Stimulated activated CD4-positive, alpha-beta T cell treated with anti-CD3 and anti-CD28 coated beads, Interleukin-4, amount 100 ng/mL, for 4 hours (primary cell): ENCODE results near the gene IGSF6.
"Not testable (repeated sequence)": the region's sequence is repeated elsewhere in the genome, so short reads cannot be mapped to it uniquely, and the experiment has no call there.

ENCODE experiments used
- DNase-seq, 2 experiments: peaks; one replicate each; pipeline ENCODE4 v3.0.0-alpha.2; 2020

The IGSF6 gene

GRCh38 chr16:21628121-21628726, 24.2 kb downstream of the IGSF6 start:
- DNase-seq, result no peak

- DNase-seq, result no peak
Observed at GRCh38 chr16:21626659-21627277, 25.6 kb downstream of the IGSF6 start.

- no peak for DNase-seq
Observed at GRCh38 chr16:21625026-21625425, 27.4 kb downstream of the IGSF6 start.

- DNase-seq, result no peak
Observed at GRCh38 chr16:21622545-21622944, 29.9 kb downstream of the IGSF6 start.

- no peak for DNase-seq
Observed at GRCh38 chr16:21620592-21620991, 31.8 kb downstream of the IGSF6 start.

GRCh38 chr16:21619765-21620425, 32.5 kb downstream of the IGSF6 start:
- no peak for DNase-seq

- no peak for DNase-seq
Observed at GRCh38 chr16:21618281-21618680, 34.1 kb downstream of the IGSF6 start.

GRCh38 chr16:21617607-21618006, 34.8 kb downstream of the IGSF6 start:
- DNase-seq, result no peak

GRCh38 chr16:21614896-21615295, 37.5 kb downstream of the IGSF6 start:
- DNase-seq, result no peak

- no peak for DNase-seq
Observed at GRCh38 chr16:21613781-21614180, 38.6 kb downstream of the IGSF6 start.

GRCh38 chr16:21613361-21613760, 39.0 kb downstream of the IGSF6 start:
- no peak for DNase-seq

GRCh38 chr16:21611556-21612384, 40.6 kb downstream of the IGSF6 start:
- peak in 1 of 2 experiments; percentile 21 for DNase-seq

GRCh38 chr16:21611198-21611555, 41.2 kb downstream of the IGSF6 start:
- DNase-seq, result no peak

GRCh38 chr16:21610766-21611165, 41.6 kb downstream of the IGSF6 start:
- DNase-seq, result no peak

- DNase-seq, result no peak
Observed at GRCh38 chr16:21610006-21610544, 42.3 kb downstream of the IGSF6 start.

- no peak for DNase-seq
Observed at GRCh38 chr16:21608639-21609328, 43.6 kb downstream of the IGSF6 start.

- not testable (repeated sequence) for DNase-seq
Observed at GRCh38 chr16:21605848-21606247, 46.6 kb downstream of the IGSF6 start.

- DNase-seq, result no peak
Observed at GRCh38 chr16:21603928-21604327, 48.5 kb downstream of the IGSF6 start.

GRCh38 chr16:21602785-21603184, 49.6 kb downstream of the IGSF6 start:
- DNase-seq, result no peak

GRCh38 chr16:21600031-21600773, 52.2 kb downstream of the IGSF6 start:
- DNase-seq, result no peak

- DNase-seq, result peak; percentile 90 to 92
Observed at GRCh38 chr16:21599122-21600030, 53.0 kb downstream of the IGSF6 start, which contains the start of gene METTL9. METTL9 (plus strand) TSS chr16:21599577; CDS start chr16:21599734, 157 bp downstream.
